AG04450 (cell line): ENCODE data around the gene THBS2. TPM values are rescaled to one million over a fixed set of nuclear protein-coding genes. Genes with fewer than 3 reads are reported as not detected.
A peak's percentile ranks its signal among the peaks of the same experiment; 100 is the strongest.
"Not testable (repeated sequence)": the region's sequence is repeated elsewhere in the genome, so short reads cannot be mapped to it uniquely, and the experiment has no call there.

Source experiments
- CTCF ChIA-PET: fragments of 300-600, 350-600 bp; formaldehyde crosslinking; extraction: SDS; loops from one replicate; lab custom pipeline; 2022; ENCODE audit warnings: antibody characterized with exemption, inconsistent platforms; lab: Charles Lee
- POLR2A ChIA-PET: fragments of 350-600 bp; formaldehyde crosslinking; extraction: SDS; loops from one replicate; lab custom pipeline; 2021; ENCODE audit warnings: antibody characterized with exemption, inconsistent platforms; lab: Yijun Ruan, JAX
- DNase-seq: peaks from one replicate; pipeline ENCODE4 v3.0.0-alpha.2; 2011; ENCODE audit warnings: low read depth, low spot score
- H3K27ac ChIP-seq: one replicate; pipeline ENCODE4 v1.5.1; 2012; ENCODE audit warnings: low read depth, low read length, control low read depth
- H3K27me3 ChIP-seq: one replicate; pipeline ENCODE4 v1.6.0; 2012; ENCODE audit warnings: low read length; ENCODE audit not compliant: control insufficient read depth, insufficient read depth
- H3K4me3 ChIP-seq: 2 replicates; pipeline ENCODE4 v1.5.1; 2011; ENCODE audit warnings: mild to moderate bottlenecking, low read depth, low read length, control low read depth
- H3K9me3 ChIP-seq: 2 replicates; pipeline ENCODE4 v1.5.1; 2012; ENCODE audit warnings: low read length; ENCODE audit not compliant: control insufficient read depth, insufficient read depth
- CTCF ChIP-seq: IDR thresholded peaks from 2 replicates; pipeline ENCODE4 v1.5.1; 2011; ENCODE audit warnings: low read depth, low read length, control low read depth, inconsistent platforms
- polyA plus RNA-seq: library from polyadenylated mRNA; depleted of rRNA; stranded (reverse); fragments of >200 nt; gene quantifications from 2 replicates; pipeline ENCODE4 v1.2.3, GENCODE V29; 2011

The THBS2 gene
- polyA plus RNA-seq, 1 experiment, result 95.8 TPM

- no peak overlapping the region for H3K27ac ChIP-seq
- H3K4me3 ChIP-seq, result no peak overlapping the region
- ChIA-PET POLR2A (interaction anchor here (1.0 kb wide), 1 partner anchor 17 kb away, joined by 7 read pairs; no protein-coding TSS in a partner anchor), CTCF (no interaction called here)
- H3K9me3 ChIP-seq, result peaks cover 12% of the 10 kb centered on the region; the same call in 1 of the 2 replicates
- DNase-seq, result no peak
- H3K27me3 ChIP-seq, result no peaks in the 10 kb centered on the region
- TF ChIP-seq CTCF, result no peak
Observed at GRCh38 chr6:169185011-169185521, 68.6 kb downstream of the THBS2 start.

GRCh38 chr6:169184419-169184818 lies 69.2 kb downstream of the THBS2 start:
- DNase-seq, result no peak
- TF ChIP-seq CTCF, result no peak
- ChIA-PET POLR2A (no interaction called here), CTCF (no interaction called here)
- no peaks in the 10 kb centered on the region for H3K27me3 ChIP-seq
- H3K4me3 ChIP-seq, result no peak overlapping the region
- no peak overlapping the region for H3K27ac ChIP-seq
- peaks cover 12% of the 10 kb centered on the region; the same call in 1 of the 2 replicates for H3K9me3 ChIP-seq

- no peak for DNase-seq
- H3K27me3 ChIP-seq, result no peaks in the 10 kb centered on the region
- H3K27ac ChIP-seq, result no peak overlapping the region
- CTCF ChIA-PET, result no interaction called here
- H3K9me3 ChIP-seq, result peaks cover 12% of the 10 kb centered on the region; the same call in 1 of the 2 replicates
- TF ChIP-seq CTCF, result no peak
- POLR2A ChIA-PET, result no interaction called here
- H3K4me3 ChIP-seq, result no peak overlapping the region
Observed at GRCh38 chr6:169183233-169183632, 70.4 kb downstream of the THBS2 start.

- H3K27me3 ChIP-seq, CTCF ChIA-PET, DNase-seq, H3K4me3 ChIP-seq, POLR2A ChIA-PET, H3K9me3 ChIP-seq, H3K27ac ChIP-seq: not testable (repeated sequence)
Observed at GRCh38 chr6:169179831-169180230, 73.8 kb downstream of the THBS2 start.

GRCh38 chr6:169177516-169178166 lies 76.0 kb downstream of the THBS2 start:
- H3K27me3 ChIP-seq, result no peaks in the 10 kb centered on the region
- DNase-seq, result no peak
- H3K4me3 ChIP-seq, result no peak overlapping the region
- ChIA-PET CTCF (no interaction called here), POLR2A (no interaction called here)
- peaks cover 6% of the 10 kb centered on the region; the same call in 1 of the 2 replicates for H3K9me3 ChIP-seq
- peak; percentile 24 for TF ChIP-seq CTCF
- H3K27ac ChIP-seq, result no peak overlapping the region
